Transverse colon (tissue), 4 donors: ENCODE measurements around the gene SIRPB2. TPM values are rescaled to one million over a fixed set of nuclear protein-coding genes. Genes with fewer than 3 reads are reported as not detected.
"Not testable (repeated sequence)": the region's sequence is repeated elsewhere in the genome, so short reads cannot be mapped to it uniquely, and the experiment has no call there.

Experiments used
- DNase-seq: peaks from one replicate; pipeline ENCODE4 v3.0.0-alpha.2; 2019
- H3K27ac ChIP-seq, 4 donors: fragments of 200-600 bp; sonication (generic); 2 replicates each; pipeline ENCODE4 v1.5.1; 2016 to 2018; ENCODE audit warnings: inconsistent platforms in 4 of 4
- H3K27me3 ChIP-seq: fragments of 200-600 bp; sonication (generic); 2 replicates; pipeline ENCODE4 v1.5.1; 2017; ENCODE audit warnings: inconsistent platforms
- H3K36me3 ChIP-seq, 4 donors: fragments of 200-600 bp; sonication (generic); 2 replicates each; pipeline ENCODE4 v1.5.1; 2017 to 2019; ENCODE audit warnings: inconsistent platforms in 4 of 4
- H3K4me1 ChIP-seq, 4 donors: fragments of 200-600 bp; sonication (generic); 2 replicates each; pipeline ENCODE4 v1.5.1; 2017 to 2020; ENCODE audit warnings: inconsistent platforms in 4 of 4
- H3K4me3 ChIP-seq, 4 donors: fragments of 200-600 bp; sonication (generic); 1 replicate in 1 of 4; 2 replicates in 3 of 4; pipeline versions ENCODE4 v1.5.1 to v1.6.1; 2017 to 2019; ENCODE audit warnings: inconsistent platforms in 4 of 4
- H3K9me3 ChIP-seq, 2 donors: fragments of 200-600 bp; sonication (generic); 2 replicates each; pipeline ENCODE4 v1.5.1; 2017 to 2019; ENCODE audit warnings: inconsistent platforms in 2 of 2
- EP300 ChIP-seq: sonication (generic); formaldehyde crosslinking; IDR thresholded peaks from one replicate; pipeline ENCODE4 v1.6.1; 2017; ENCODE audit warnings: antibody characterized with exemption, low read depth
- POLR2A ChIP-seq: fragments of 450-650 bp; IDR thresholded peaks from one replicate; pipeline ENCODE4 v1.6.1; 2016; ENCODE audit warnings: antibody characterized with exemption, mild to moderate bottlenecking, moderate library complexity
- POLR2AphosphoS5 ChIP-seq, 3 donors: sonication (generic); formaldehyde crosslinking; IDR thresholded peaks; one replicate each; pipeline ENCODE4 v1.6.1; 2016; ENCODE audit warnings: antibody characterized with exemption in 3 of 3
- WGBS, 2 donors: methylation state at CpG; one replicate each; pipeline ENCODE4 v1.1.5; 2018; ENCODE audit warnings: low coverage in 1 of 2; 5-methylcytosine and 5-hydroxymethylcytosine counted together
- in situ Hi-C, 4 donors: fragments of 200-750 bp; cut with MboI; loops; one replicate each; pipeline versions ENCODE4 v1.15.0 to v1.15.1; 2017; ENCODE audit warnings: low sequenced_read_pairs in 3 of 4, low pct_ligation_motif_present in 1 of 4, low pct_unique_long_range_greater_than_20kb in 1 of 4
- intact Hi-C: fragments of 100-400 bp; cut with DNase I; formaldehyde crosslinking; loops from one replicate; pipeline ENCODE4 v1.15.1; 2023; ENCODE audit warnings: low total_unique reads
- total RNA-seq, 4 donors: library from RNA; depleted of rRNA; stranded (reverse); fragments of >200 nt; gene quantifications; one replicate each; pipeline ENCODE4 v1.1.0, GENCODE V29; 2016
- TF ChIP-seq, protein P1 (sequence below), 5 experiments: fragments of 200-600 bp in 3 of 5; fragments of 450-650 bp in 2 of 5; sonication (generic) in 3 of 5; IDR thresholded peaks; 1 replicate in 2 of 5; 2 replicates in 3 of 5; pipeline ENCODE4 v1.5.1; 2016 to 2017; ENCODE audit warnings: antibody characterized with exemption in 5 of 5, inconsistent platforms in 3 of 5, mild to moderate bottlenecking in 2 of 5, moderate library complexity in 1 of 5

The SIRPB2 gene
- total RNA-seq, 4 donors from 2014 or later = 3.7 to 3.8 TPM; not detected in 2

DNA sequence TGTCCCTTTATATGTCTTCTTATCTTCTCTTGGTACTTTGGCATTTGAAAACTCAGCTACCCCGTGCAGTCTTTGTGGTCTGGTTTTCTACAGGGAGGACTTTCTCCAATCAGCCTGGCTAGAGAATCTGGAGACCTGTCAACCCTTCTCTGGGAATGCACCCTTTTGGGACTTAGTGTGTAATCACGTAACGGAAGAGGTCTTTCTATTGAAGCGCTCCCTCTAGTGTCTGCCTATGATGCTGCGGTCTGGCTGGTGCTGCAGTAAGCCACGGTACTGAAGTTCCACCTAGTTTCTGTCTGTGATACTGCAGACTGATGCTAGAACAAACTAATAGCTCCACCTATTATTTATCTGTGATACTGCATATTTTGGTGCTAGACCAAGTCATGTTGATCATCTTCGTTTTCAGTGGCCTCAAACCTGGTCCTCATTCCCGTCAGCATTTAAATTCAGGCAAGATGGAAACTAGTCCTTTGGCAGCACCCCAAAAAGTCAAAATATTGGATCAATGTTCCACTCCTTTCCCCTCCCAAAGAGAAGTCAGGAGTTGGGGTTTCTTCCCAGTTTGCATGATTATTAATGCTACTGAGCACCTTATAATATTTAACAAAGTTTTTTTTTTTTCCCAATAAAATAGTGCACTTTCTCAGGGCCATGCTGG is 12.5 kb upstream of the SIRPB2 start:
- Histone ChIP-seq H3K36me3 (no peaks in the 10 kb centered on the region), H3K9me3 (no peaks in the 10 kb centered on the region), H3K4me1 (no peaks in the 10 kb centered on the region), H3K27ac (no peak overlapping the region), H3K4me3 (no peak overlapping the region), H3K27me3 (peaks cover 9% of the 10 kb centered on the region)
- peak; percentile 77 for DNase-seq
- intact Hi-C loops (no loop called here), in situ Hi-C loops (loop anchor here in 1 of 4 donors (25.0 kb wide), 1 partner anchor 259 kb away; no protein-coding TSS in a partner anchor)
- TF ChIP-seq EP300 (no peak), POLR2A (no peak)
- TF ChIP-seq, protein P1, sequence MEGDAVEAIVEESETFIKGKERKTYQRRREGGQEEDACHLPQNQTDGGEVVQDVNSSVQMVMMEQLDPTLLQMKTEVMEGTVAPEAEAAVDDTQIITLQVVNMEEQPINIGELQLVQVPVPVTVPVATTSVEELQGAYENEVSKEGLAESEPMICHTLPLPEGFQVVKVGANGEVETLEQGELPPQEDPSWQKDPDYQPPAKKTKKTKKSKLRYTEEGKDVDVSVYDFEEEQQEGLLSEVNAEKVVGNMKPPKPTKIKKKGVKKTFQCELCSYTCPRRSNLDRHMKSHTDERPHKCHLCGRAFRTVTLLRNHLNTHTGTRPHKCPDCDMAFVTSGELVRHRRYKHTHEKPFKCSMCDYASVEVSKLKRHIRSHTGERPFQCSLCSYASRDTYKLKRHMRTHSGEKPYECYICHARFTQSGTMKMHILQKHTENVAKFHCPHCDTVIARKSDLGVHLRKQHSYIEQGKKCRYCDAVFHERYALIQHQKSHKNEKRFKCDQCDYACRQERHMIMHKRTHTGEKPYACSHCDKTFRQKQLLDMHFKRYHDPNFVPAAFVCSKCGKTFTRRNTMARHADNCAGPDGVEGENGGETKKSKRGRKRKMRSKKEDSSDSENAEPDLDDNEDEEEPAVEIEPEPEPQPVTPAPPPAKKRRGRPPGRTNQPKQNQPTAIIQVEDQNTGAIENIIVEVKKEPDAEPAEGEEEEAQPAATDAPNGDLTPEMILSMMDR (IDR thresholded peaks at IDR 0.05) = peak; percentile 68 to 91 (median 82)
- 0 to 2% methylated on average over 1 to 8 of the region's 8 CpGs for WGBS, 2 donors

DNA sequence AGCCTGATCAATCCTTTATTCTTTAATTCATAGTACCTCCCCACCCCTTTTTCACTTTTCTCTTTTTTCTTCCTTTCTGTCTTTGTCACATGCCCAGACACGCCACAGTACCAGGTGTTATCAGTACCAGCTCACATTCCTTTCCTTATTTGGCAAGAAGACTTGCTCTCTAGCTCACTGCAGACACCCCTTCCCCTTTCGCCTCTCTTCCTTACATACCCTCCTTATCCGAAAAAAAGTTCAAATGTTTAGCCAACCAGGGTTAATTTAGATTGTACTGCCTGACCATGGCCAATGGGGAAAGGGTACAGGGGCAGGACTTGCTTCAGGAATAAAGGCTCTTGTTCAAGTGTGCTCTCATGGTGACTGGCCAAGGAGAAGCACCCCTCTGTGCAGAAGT is 9.3 kb upstream of the SIRPB2 start:
- no peaks in the 10 kb centered on the region for H3K4me1 ChIP-seq
- DNase-seq = no peak
- H3K4me3 ChIP-seq = no peak overlapping the region
- H3K36me3 ChIP-seq = no peaks in the 10 kb centered on the region
- in situ Hi-C loops = loop anchor here in 1 of 4 donors (25.0 kb wide), 1 partner anchor 262 kb away; no protein-coding TSS in a partner anchor
- 40 to 51% methylated on average over 3 of the region's 3 CpGs for WGBS, 2 donors
- intact Hi-C loops = no loop called here
- peaks cover 25% of the 10 kb centered on the region for H3K27me3 ChIP-seq
- no peaks in the 10 kb centered on the region for H3K9me3 ChIP-seq
- no peak overlapping the region for H3K27ac ChIP-seq
- TF ChIP-seq, protein P1 (IDR thresholded peaks at IDR 0.05) = no peak
- TF ChIP-seq EP300 (no peak), POLR2AphosphoS5 (IDR thresholded peaks at IDR 0.05) (no peak), POLR2A (no peak)

DNA sequence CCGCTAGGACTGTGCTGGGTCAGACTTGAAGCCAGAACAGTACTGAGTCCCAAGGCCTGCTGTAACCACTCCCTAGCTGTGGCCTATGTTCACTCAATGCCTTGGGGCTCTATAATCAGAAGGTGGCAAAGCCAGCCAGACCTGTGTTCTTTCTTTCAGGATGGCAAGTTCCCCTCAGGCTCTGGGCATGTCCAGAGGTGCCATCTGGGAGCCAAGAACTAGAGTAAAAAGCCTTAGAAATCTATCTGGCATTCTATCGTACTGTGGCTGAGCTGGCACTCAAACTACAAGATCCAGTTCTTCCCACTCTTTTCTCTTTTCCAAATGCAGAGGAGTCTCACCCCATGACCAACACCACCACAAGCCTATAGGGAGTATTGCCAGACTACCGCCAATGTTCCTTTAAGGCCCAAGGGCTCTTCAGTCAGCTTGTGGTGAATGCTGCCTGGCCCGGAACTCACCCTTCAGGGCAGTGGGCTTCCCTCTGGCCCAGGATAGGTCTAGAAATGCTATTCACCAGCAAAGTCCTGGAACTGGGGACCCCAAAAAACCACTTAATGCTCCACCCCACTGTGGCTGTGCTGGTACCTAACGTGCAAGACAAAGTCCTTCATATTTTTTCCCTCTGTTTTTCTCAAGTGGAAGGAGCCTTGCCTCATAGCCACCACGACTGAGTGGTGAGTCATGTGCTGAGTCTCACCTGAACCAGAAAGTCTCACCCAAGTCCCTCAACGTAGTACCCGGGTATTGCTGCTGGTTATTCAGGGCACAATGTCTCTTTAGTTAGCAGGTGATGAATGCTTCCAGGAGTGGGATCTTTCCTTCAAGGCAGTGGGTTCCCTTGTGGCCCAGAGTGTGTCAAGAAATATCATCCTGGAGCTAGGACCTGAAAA is 8.6 kb upstream of the SIRPB2 start:
- 88% methylated on average over 8 of the region's 8 CpGs; no CpG with 5 or more reads in 1 of the 2 donors for WGBS, 2 donors
- intact Hi-C loops (no loop called here), in situ Hi-C loops (loop anchor here in 1 of 4 donors (25.0 kb wide), 1 partner anchor 263 kb away; no protein-coding TSS in a partner anchor)
- no peak for TF ChIP-seq EP300
- TF ChIP-seq, protein P1 (IDR thresholded peaks at IDR 0.05) = no peak
- TF ChIP-seq POLR2AphosphoS5 (IDR thresholded peaks at IDR 0.05) = no peak
- TF ChIP-seq POLR2A = no peak
- Histone ChIP-seq H3K27me3 (peaks cover 27% of the 10 kb centered on the region), H3K36me3 (no peaks in the 10 kb centered on the region), H3K4me1 (no peaks in the 10 kb centered on the region), H3K4me3 (no peak overlapping the region), H3K27ac (no peak overlapping the region), H3K9me3 (no peaks in the 10 kb centered on the region)
- no peak for DNase-seq

DNA sequence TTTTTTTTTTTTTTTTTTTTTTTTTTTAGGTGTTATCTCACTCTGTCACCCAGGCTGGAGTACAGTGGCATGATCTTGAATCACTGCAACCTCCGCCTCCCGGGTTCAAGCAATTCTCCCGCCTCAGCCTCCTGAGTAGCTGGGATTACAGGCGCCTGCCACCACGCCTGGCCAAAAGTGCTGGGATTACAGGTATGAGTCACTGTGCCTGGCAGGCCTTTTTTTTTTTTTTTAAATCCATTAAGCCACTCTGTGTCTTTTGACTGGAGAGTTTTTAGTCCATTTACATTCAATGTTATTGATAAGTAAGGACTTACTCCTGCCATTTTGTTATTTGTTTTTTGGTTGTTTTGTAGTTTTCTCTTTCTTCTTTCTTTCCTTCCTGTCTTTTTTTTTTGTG is 6.2 kb upstream of the SIRPB2 start:
- in situ Hi-C loops, H3K36me3 ChIP-seq, H3K27ac ChIP-seq, DNase-seq, H3K4me1 ChIP-seq, H3K9me3 ChIP-seq, H3K4me3 ChIP-seq, intact Hi-C loops: not testable (repeated sequence)
- 81 to 85% methylated on average over 4 to 5 of the region's 5 CpGs for WGBS, 2 donors
- peaks cover 36% of the 10 kb centered on the region for H3K27me3 ChIP-seq
